GM12865 (cell line): Measurements from ENCODE around the gene CREB3L2.
A peak's percentile ranks its signal among the peaks of the same experiment; 100 is the strongest.

Experiments
- DNase-seq: peaks from one replicate; pipeline ENCODE4 v3.0.0; 2010; ENCODE audit warnings: low read depth
- H3K4me3 ChIP-seq: 2 replicates; pipeline ENCODE4 v1.5.1; 2011; ENCODE audit warnings: mild to moderate bottlenecking, low read depth, low read length, control low read depth
- TF ChIP-seq, protein P1 (sequence below): IDR thresholded peaks from 2 replicates; pipeline ENCODE4 v1.5.1; 2011; ENCODE audit warnings: low read length, control low read depth, low read depth, inconsistent platforms; ENCODE audit not compliant: insufficient read depth; ENCODE audit errors: missing control alignments

The CREB3L2 gene

DNA sequence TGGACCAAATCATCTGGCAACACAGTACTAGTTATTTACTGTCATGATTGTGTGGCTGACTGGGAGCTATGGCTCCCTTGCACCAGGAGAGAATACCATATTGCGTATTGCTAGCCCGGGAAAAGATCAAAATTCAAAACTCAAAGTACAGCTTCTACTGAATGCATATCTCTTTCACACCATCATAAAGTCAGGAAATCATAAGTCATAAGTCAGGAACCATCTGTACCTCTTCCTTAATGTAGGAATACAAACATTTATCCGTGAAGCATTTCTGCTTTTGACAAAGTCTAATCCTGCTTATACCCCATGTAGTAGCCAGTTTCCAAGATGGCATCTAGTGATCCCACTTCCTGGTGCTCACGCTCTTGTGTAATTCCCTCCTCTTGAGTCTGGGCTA is 2.2 kb upstream of the CREB3L2 start:
- DNase-seq: no peak
- H3K4me3 ChIP-seq: no peak overlapping the region
- TF ChIP-seq, protein P1, sequence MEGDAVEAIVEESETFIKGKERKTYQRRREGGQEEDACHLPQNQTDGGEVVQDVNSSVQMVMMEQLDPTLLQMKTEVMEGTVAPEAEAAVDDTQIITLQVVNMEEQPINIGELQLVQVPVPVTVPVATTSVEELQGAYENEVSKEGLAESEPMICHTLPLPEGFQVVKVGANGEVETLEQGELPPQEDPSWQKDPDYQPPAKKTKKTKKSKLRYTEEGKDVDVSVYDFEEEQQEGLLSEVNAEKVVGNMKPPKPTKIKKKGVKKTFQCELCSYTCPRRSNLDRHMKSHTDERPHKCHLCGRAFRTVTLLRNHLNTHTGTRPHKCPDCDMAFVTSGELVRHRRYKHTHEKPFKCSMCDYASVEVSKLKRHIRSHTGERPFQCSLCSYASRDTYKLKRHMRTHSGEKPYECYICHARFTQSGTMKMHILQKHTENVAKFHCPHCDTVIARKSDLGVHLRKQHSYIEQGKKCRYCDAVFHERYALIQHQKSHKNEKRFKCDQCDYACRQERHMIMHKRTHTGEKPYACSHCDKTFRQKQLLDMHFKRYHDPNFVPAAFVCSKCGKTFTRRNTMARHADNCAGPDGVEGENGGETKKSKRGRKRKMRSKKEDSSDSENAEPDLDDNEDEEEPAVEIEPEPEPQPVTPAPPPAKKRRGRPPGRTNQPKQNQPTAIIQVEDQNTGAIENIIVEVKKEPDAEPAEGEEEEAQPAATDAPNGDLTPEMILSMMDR: no peak

DNA sequence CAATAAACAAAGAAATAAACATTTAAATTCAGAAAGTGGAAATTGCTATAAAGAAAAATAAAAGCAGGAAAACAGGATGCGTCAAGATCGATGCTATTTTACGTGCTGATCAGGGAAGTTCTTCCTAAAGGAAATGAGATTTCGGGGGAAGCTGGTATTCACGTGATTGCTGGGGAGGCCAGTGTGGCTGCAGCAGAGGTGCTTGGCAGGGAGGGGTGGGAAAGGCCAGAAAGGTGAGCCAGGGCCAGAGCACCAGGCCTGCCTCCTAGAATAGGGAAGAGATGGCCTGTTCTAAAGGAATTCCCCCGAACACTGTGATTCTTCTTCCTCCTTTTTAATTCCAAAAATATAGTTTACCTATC is 923 bp upstream of the CREB3L2 start:
- TF ChIP-seq, protein P1: no peak
- no peak for DNase-seq
- no peak overlapping the region; the same call in 1 of the 2 replicates for H3K4me3 ChIP-seq

DNA sequence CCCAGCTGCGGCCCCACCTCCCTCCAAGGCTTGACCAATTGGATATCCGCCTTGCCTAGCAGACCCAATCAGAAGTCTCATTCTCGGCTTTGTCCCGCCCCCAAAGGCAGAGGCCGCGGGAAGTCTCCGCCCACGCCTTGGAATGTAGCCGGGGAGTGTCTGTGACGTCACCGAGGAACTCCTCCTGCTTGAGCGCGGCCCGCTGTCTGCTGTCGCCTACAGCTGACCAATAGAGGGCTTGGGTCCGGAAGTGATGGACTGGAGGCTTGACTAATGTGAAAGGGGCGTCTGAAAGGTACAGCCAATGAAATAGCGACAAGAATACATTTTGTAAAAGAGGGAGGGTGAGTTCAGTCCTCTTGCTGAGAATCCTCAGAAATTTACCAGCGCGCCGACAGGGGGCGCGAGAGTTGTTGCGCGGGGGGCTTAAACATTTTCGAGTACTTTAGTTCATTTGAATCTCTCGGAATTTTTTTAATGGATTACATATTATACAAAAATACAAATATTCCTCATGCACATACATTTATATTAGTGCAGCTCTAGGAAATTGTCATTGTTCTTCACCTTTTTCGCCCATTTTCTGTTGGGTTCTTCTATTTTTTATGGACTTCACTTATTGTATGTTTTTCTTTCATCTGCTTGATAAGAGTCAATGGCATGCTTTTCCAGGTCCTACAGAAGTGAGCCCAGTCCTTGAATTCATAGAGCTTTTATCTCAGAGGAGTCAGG is 376 bp upstream of the CREB3L2 start:
- TF ChIP-seq, protein P1: peak; percentile 81
- peak; percentile 100 for DNase-seq
- peak overlapping the region; percentile 68 for H3K4me3 ChIP-seq

DNA sequence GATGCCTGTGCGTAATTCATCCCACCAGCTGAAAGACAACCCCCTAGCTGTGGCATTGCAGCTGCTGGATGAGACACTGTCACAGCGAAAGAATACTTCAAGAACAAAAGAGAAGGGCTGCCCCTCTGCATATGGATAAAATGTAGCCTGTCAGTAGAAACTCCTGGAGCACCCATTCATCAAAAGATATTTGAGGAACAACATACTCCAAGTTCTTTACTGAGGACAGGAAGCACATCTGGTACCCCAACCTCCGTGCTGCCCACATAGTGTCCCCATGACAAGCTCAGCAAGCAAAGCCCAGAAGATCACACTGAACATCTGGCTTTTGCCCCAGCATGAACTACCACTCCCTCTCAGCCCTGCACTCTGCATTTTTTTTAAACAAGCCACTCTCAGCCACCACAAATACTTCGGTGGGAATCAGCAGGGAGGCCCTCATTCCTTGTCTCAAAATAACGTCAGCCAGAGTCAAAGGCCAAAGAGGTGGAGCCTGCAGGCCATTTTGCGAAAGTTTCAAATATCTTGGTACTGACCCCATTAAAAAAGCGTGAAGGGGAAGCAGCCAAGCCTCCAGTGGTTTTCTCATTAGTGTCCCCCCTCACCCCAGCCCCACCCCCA is 1.7 kb downstream of the CREB3L2 start:
- peak overlapping the region; percentile 68 for H3K4me3 ChIP-seq
- peak; percentile 43 for DNase-seq
- TF ChIP-seq, protein P1: no peak

DNA sequence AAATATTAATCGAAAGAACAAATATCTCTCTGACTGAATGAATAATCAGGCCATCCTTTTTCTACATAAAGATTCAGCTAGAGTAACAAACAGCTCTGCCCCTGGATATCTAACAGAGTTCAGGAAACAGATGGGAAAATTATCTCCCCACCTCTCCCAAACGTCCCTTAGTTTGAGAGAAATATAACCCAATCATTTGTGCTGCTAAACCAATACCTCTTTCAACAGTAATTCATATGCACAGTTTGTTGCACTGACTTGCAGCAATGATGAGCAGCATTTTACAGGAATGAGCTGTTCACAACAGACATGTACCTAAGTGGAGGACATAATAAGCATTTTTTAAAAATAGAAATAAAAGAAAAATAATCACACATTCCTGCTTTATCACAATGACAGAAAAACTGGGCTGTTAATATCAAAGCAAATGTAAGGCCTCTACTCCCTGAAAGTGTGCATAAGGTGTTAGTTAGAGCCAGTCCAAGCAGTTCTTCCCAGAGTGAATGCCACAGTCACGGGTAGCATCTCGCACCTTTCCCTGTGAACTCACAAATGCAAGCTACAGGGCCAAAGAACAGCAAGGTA is 2.3 kb downstream of the CREB3L2 start:
- no peak for DNase-seq
- TF ChIP-seq, protein P1: no peak
- H3K4me3 ChIP-seq: peak overlapping the region; percentile 68

DNA sequence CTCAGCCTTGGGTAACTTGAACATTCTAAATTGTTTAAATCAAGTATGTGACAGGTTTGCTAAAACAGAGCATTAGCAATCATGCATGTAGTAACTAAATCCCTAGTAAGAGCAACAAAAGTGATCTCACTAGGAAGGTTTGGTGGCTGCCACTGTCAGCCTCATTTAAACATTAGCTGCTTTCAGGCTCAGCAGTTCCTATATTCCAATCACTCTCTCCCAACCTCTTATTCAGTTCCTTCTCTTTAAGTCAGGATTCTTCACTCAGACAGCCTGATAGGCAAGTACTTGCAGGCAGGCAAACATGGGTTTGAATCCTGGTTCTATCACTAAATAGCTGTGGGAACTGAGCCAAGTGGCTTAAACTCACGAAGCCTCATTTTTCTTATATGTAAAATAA is 3.6 kb downstream of the CREB3L2 start:
- no peak for DNase-seq
- H3K4me3 ChIP-seq: peak overlapping the region; percentile 68
- TF ChIP-seq, protein P1: no peak
